HFFc6 (cell line): Measurements from ENCODE around the gene USH1C. TPM values are rescaled to one million over a fixed set of nuclear protein-coding genes. Genes with fewer than 3 reads are reported as not detected.
A peak's percentile ranks its signal among the peaks of the same experiment; 100 is the strongest.

Experiments
- DNase-seq: peaks from one replicate; pipeline ENCODE4 v3.0.0-alpha.2; 2018
- H3K27ac Mint-ChIP-seq: 2 replicates; pipeline ENCODE4 v1.8.0; 2020; ENCODE audit warnings: mild to moderate bottlenecking, mixed read lengths
- H3K27me3 Mint-ChIP-seq: 2 replicates; pipeline ENCODE4 v1.8.0; 2021; ENCODE audit warnings: mild to moderate bottlenecking, moderate library complexity, mixed read lengths; ENCODE audit not compliant: insufficient read depth
- H3K36me3 Mint-ChIP-seq: 2 replicates; pipeline ENCODE4 v1.8.0; 2021; ENCODE audit warnings: low read depth, mixed read lengths
- H3K4me1 Mint-ChIP-seq: 2 replicates; pipeline ENCODE4 v1.8.0; 2020; ENCODE audit warnings: low read depth, mixed read lengths
- H3K4me3 Mint-ChIP-seq: 2 replicates; pipeline ENCODE4 v1.8.0; 2020; ENCODE audit warnings: mild to moderate bottlenecking, moderate library complexity, mixed read lengths
- H3K9me3 Mint-ChIP-seq: 2 replicates; pipeline ENCODE4 v1.8.0; 2020; ENCODE audit warnings: mild to moderate bottlenecking, mixed read lengths
- CTCF ChIP-seq: fragments of 200-600 bp; sonication (generic); IDR thresholded peaks from 2 replicates; pipeline ENCODE4 v1.5.0; 2021; ENCODE audit warnings: antibody characterized with exemption, mild to moderate bottlenecking
- total RNA-seq, 6 experiments: library from RNA; stranded (reverse); fragmentation: NEBNext Ultra II Directional; extraction: Animal tissue kit (Norgen Biotek cat#: 25700); gene quantifications; 2 replicates in 1 of 6; 3 replicates in 5 of 6; pipeline ENCODE4 v1.2.3, GENCODE V29; 2021

The USH1C gene
- total RNA-seq, 6 experiments from 2014 or later, result not detected

DNA sequence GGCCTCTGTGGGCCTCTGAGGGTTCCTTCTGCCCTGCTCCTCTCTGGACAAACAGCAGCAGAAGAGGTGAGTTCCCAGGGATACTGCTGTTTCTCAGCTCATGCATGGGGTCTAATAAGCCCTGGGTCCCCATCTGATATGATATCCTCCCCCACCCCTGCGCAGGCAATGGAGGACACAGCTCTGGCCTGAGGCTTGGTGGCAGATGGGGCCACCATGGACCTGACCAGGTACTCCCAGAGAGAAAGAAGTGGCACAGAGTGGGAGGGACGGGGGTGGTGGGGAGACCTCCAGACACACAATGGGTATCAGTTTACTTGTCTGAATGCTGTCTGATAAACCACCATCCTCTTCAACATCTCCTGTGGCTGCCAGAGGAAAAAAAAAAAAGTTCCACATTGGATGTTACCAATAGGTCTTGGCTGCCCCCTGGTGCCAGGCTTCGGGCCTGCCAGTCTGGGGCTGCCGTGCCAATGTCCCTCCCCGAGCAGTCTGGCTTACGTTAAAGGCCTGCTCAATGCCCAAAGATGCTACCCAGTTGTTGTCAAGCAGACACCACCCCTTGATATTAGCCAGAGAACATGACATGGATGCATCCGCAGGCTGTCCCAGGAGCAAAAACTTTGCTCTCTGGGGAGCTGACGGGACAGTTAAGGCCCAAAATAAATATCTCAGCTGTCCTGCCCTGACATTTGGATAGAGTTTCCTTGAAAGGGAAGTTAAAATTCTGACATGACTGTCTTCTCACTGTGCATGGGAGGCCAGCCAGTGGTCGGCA, 39.7 kb downstream of the USH1C start:
- Mint-ChIP-seq H3K4me1 (no peaks in the 10 kb centered on the region), H3K9me3 (no peaks in the 10 kb centered on the region), H3K27me3 (peaks cover 18% of the 10 kb centered on the region), H3K4me3 (no peak overlapping the region), H3K27ac (no peak overlapping the region), H3K36me3 (no peaks in the 10 kb centered on the region)
- peak; percentile 65 for DNase-seq
- TF ChIP-seq CTCF, result peak; percentile 92

GRCh38 chr11:17502630-17503029, 41.6 kb downstream of the USH1C start:
- no peaks in the 10 kb centered on the region for H3K4me1 Mint-ChIP-seq
- peaks cover 28% of the 10 kb centered on the region for H3K27me3 Mint-ChIP-seq
- H3K36me3 Mint-ChIP-seq, result no peaks in the 10 kb centered on the region
- no peak for TF ChIP-seq CTCF
- no peak overlapping the region for H3K27ac Mint-ChIP-seq
- no peak overlapping the region for H3K4me3 Mint-ChIP-seq
- H3K9me3 Mint-ChIP-seq, result no peaks in the 10 kb centered on the region
- no peak for DNase-seq

- H3K36me3 Mint-ChIP-seq, result no peaks in the 10 kb centered on the region
- no peaks in the 10 kb centered on the region for H3K4me1 Mint-ChIP-seq
- H3K27ac Mint-ChIP-seq, result no peak overlapping the region
- no peak for TF ChIP-seq CTCF
- H3K4me3 Mint-ChIP-seq, result no peak overlapping the region
- DNase-seq, result no peak
- H3K9me3 Mint-ChIP-seq, result no peaks in the 10 kb centered on the region
- peaks cover 32% of the 10 kb centered on the region for H3K27me3 Mint-ChIP-seq
Measured at GRCh38 chr11:17500673-17501072, 43.5 kb downstream of the USH1C start.

- no peaks in the 10 kb centered on the region for H3K36me3 Mint-ChIP-seq
- H3K27me3 Mint-ChIP-seq, result peaks cover 36% of the 10 kb centered on the region
- H3K4me1 Mint-ChIP-seq, result no peaks in the 10 kb centered on the region
- no peak overlapping the region for H3K4me3 Mint-ChIP-seq
- no peak for DNase-seq
- H3K9me3 Mint-ChIP-seq, result no peaks in the 10 kb centered on the region
- TF ChIP-seq CTCF, result peak; percentile 69
- no peak overlapping the region for H3K27ac Mint-ChIP-seq
Measured at GRCh38 chr11:17498475-17498874, 45.7 kb downstream of the USH1C start.

GRCh38 chr11:17498058-17498457, 46.2 kb downstream of the USH1C start:
- Mint-ChIP-seq H3K36me3 (no peaks in the 10 kb centered on the region), H3K9me3 (no peaks in the 10 kb centered on the region), H3K27me3 (peaks cover 37% of the 10 kb centered on the region), H3K4me1 (no peaks in the 10 kb centered on the region), H3K4me3 (no peak overlapping the region), H3K27ac (no peak overlapping the region)
- no peak for TF ChIP-seq CTCF
- DNase-seq, result no peak
